Left ventricle myocardium superior (tissue), 1 donor: Measurements from ENCODE around the gene KCNJ15. TPM values are rescaled to one million over a fixed set of nuclear protein-coding genes. Genes with fewer than 3 reads are reported as not detected.

Experiments
- ATAC-seq: fragments of 200-7000 bp; cut with Tn5 transposase; one replicate; pipeline ENCODE4 v1.9.1; 2020; ENCODE audit warnings: mild to moderate bottlenecking, moderate library complexity
- DNase-seq: peaks from one replicate; pipeline ENCODE4 v3.0.0-alpha.2; 2020
- intact Hi-C: fragments of 100-400 bp; cut with micrococcal nuclease; formaldehyde crosslinking; loops from one replicate; pipeline ENCODE4 v1.11.0; 2022
- total RNA-seq: library from RNA; stranded (reverse); fragmentation: NEBNext Ultra II Directional; extraction: Animal tissue kit (Norgen Biotek cat#: 25700); gene quantifications from one replicate; pipeline ENCODE4 v1.2.1, GENCODE V29; 2021
- donor health status: DM: no; HTN: yes; CAD: no; lungs with severe emphysema.

The KCNJ15 gene
- total RNA-seq, 1 donor from 2014 or later, result 0.72 TPM

GRCh38 chr21:38291874-38292273 lies 35.1 kb downstream of the KCNJ15 start:
- DNase-seq, result no peak
- no peak for ATAC-seq
- intact Hi-C loops, result no loop called here

GRCh38 chr21:38293113-38293512 lies 36.3 kb downstream of the KCNJ15 start:
- DNase-seq (no peak), ATAC-seq (no peak)
- intact Hi-C loops, result no loop called here

DNA sequence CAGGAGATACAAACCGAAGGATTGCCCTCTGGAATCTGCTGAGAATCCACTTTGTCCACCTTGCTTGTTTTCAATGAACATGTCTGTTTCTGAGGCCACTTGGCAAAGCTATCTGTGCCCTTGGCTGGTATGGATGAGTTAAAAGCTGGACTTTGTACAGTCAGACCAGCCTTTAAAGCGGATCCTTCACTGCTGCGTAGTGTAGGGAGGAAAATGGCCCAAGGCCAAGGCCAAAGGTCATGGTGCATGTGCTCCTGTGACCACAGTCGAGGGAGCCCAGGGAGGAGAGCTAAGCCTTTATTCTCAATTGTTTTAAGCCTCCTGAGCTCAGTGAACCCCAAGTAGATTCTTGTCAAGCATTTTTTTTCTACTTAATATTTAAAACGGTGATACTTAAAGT lies 37.0 kb downstream of the KCNJ15 start:
- ATAC-seq, result no peak
- intact Hi-C loops, result no loop called here
- DNase-seq, result peak; percentile 37

GRCh38 chr21:38294609-38295008 lies 37.8 kb downstream of the KCNJ15 start:
- DNase-seq, result no peak
- intact Hi-C loops, result no loop called here
- ATAC-seq, result no peak

DNA sequence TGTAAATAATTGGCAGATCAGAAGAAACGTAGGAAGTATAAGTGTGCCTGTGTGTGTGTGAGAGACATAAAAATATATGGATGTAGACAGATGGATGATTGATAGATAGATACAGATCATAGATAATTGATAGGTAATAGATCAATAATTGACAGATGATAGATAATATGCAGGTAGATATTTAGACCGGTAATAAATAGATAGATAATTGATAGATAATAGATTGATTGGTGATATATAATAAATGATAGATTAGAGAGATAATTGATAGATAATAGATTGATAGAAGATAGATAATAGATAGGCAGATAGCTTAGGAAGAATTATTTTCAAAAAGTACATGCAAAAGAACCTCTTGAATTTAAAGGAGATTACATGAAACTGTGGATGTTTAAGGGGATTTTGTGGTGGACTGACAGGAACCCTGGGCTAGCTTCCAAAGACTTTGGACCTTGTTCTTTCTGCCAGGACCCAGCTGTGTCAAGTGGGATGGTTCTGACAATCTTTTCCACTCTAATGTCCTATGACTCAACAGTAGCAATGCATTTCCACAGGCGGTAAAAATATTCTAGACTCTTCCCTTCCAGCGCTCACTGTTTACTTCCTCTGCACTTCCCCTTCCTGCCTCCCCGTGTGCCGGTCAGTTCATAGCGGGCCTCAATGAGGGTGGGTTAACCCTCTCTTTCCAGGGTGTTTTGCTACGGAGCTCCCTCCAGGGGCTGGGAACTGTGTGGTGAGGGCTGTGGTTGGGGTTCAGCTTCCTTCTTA lies 39.4 kb downstream of the KCNJ15 start:
- no peak for DNase-seq
- peak; percentile 69 for ATAC-seq
- intact Hi-C loops, result no loop called here

DNA sequence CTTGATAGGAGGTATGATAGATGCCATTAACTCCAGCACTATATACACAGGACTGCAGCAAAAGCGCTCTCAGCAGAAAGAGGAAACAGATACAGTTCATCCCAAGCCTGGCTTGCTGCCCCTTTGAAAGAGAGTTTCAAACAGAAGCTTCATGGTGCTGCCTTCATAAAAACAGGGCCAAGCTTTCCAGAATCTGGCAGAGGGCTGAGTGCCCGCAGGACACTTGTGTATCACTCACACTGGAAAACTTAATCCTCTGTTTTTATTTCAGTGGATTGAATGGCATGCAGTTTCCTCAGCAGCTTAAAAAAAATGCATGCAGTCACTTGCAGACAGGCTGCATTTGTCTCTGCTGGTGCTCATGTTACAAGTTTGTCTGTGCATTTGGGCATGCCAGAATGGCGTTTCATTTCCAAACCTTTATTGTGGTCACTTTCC lies 40.4 kb downstream of the KCNJ15 start:
- intact Hi-C loops, result no loop called here
- DNase-seq (no peak), ATAC-seq (peak; percentile 51)

DNA sequence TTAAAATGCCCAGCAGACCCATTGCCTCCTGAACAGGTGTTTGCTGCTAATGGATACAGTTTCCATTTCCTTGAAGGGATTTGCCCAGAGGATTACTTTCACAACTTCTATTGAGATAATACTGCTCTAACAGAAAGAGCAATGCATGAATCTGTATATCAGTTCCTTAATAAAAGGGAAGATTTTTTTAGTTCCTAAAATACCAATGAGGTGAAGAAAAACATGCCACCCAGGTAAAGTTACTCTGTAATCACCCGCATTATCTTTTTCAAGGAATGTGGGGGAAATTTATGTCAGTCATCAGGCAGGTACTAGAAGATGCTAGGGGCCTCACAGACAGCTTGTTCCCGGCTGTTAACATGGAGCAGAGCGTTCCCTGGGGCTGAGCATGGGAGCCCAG lies 41.1 kb downstream of the KCNJ15 start:
- intact Hi-C loops, result no loop called here
- ATAC-seq, result no peak
- DNase-seq, result no peak

- DNase-seq (no peak), ATAC-seq (no peak)
- intact Hi-C loops, result no loop called here
Observed at GRCh38 chr21:38298832-38299231, 42.0 kb downstream of the KCNJ15 start.

DNA sequence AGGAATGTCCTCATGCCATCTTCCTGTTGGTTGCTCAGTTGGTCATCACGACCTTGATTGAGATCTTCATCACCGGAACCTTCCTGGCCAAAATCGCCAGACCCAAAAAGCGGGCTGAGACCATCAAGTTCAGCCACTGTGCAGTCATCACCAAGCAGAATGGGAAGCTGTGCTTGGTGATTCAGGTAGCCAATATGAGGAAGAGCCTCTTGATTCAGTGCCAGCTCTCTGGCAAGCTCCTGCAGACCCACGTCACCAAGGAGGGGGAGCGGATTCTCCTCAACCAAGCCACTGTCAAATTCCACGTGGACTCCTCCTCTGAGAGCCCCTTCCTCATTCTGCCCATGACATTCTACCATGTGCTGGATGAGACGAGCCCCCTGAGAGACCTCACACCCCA lies 42.9 kb downstream of the KCNJ15 start:
- DNase-seq (no peak), ATAC-seq (no peak)
- intact Hi-C loops, result no loop called here

GRCh38 chr21:38300141-38300578 lies 43.4 kb downstream of the KCNJ15 start:
- ATAC-seq, result no peak
- no peak for DNase-seq
- intact Hi-C loops, result no loop called here

- intact Hi-C loops, result no loop called here
- DNase-seq (no peak), ATAC-seq (no peak)
Observed at GRCh38 chr21:38301321-38302214, 44.8 kb downstream of the KCNJ15 start.

DNA sequence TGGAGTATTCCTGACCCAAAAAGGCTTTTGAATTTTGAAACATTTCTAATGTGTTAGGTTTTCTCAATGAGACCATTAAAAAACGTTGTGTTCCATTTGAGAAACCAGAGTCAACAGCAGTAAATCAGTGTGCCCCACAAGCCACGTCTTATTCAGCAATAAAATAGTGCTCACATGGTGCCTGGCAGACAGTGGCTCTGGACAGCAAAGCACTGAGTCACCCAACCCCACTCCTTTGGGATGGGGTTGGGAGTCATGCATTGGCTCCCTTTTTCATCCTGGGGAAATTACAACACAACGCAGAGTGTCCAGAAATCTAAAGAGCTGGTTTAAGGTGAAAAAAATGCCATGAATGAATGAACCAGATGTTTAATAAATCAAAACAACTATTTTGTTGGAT lies 46.5 kb downstream of the KCNJ15 start:
- DNase-seq, result no peak
- peak; percentile 65 for ATAC-seq
- intact Hi-C loops, result no loop called here

- intact Hi-C loops, result no loop called here
- DNase-seq (no peak), ATAC-seq (no peak)
Observed at GRCh38 chr21:38306433-38307141, 49.8 kb downstream of the KCNJ15 start.

DNA sequence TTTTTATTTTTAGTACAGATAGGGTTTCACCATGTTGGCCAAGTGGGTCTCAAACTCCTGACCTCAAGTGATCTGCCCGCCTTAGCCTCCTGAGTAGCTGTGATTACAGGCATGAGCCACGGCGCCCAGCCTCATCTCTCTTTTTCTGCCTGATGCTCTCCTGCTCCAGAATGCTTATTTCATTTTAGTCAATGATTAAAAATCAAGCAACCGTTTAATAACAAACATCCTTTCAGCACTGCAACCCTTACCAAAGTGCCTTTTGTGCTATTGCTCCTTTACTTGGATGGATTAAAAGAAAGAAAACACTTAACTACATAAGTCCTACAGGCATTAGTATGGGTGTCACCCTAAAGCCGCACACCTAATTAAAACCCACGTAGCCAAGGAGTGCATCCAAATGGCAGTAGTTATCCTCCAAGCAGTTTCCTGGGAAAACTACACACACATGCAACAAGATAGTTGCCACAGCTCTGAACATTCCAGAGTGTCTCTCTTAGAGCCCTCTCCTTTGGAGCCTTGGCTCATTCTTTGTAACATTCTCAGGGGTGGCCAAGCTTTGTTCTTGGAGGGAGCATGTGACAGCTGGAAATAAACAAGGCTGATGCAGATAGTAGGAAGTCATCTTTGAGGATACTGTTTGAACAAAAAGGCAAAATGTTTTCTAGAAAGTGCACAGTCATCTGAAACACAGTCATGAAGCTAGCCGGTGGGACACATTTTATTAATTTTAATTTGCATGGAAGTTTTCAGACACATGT lies 51.2 kb downstream of the KCNJ15 start:
- intact Hi-C loops, result no loop called here
- DNase-seq (no peak), ATAC-seq (peak; percentile 63)

GRCh38 chr21:38308532-38309119 lies 51.8 kb downstream of the KCNJ15 start:
- ATAC-seq (peak; percentile 77), DNase-seq (no peak)
- intact Hi-C loops, result no loop called here

DNA sequence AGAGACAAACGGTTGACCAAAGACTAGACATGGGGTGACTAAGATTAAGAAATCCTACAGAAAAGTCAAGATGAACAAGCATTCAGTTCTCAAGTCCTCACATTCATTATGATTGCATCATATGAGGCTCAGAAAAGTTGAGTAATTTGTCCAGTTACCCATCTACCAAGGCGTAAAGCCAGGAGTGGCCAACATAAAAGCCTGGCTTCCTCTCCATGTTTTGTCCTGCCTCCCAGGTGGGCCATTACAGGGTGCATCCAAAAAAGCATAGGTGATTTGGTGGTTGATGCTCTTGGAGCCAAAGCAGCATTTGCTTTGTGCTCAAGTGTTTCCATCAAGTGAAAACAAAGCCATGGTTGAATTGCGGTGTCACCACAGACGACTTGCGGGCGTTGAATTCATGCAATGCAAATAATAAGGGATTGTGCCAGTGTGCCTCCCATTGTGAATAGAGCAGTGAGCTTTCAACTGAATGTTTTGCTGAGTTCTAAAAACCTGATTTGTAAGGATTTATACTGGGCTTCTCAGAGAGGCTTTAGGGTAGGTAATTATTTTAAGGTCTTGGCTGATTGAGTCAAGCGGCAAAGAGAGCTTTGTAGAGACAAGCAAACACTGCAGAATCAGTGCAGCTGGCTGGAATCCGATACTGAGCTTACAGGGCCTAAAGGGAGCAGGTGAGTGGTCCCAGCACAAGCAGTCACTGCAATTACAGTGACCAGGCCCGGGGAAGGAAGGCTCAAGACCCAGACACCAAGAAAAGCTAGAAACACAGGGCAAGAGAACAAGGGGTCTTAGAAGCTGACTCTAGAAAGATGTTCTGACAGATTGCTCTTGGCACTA lies 54.1 kb downstream of the KCNJ15 start:
- intact Hi-C loops, result no loop called here
- no peak for DNase-seq
- ATAC-seq, result no peak

DNA sequence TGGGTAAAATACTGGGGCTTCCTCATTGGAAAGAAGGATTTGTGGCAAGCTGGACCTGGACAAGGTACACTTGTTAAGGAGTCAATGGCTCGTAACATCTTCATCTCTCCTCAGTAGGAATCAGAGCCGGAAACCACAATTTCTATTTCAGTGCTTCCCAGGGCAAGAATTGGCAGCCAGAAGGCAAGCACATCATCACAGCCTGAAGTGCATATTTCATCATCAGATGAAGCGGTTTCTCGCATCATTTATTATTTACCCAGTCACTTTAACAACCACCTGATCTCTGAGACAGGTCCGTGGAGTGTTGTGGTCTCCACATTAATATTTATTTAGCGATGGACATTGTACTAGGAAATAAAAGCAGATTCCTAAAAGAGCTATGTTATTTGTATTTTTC lies 55.0 kb downstream of the KCNJ15 start:
- no peak for DNase-seq
- no peak for ATAC-seq
- intact Hi-C loops, result no loop called here

DNA sequence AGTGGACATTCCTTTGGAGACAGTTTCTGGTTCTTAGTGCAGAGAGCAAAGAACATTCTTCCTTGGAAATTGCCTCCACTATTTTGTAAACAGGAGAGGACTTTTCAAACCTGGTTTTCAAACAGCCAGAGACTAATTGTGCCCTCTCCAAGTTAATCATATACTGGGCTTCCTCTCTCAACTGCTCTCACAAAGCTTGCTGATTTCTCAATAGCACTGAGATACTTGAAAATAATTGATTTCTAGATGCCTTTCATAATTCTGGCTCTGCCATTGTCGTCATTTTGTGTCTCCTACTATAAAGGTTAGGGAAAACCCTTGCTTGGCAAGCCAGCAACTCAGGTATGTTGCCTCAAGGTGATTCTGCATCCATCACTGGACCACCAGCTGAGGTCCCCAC lies 56.0 kb downstream of the KCNJ15 start:
- ATAC-seq (no peak), DNase-seq (no peak)
- intact Hi-C loops, result no loop called here
